HG02642 (cell line): ENCODE data around the gene ARHGAP12.

Experiments used
- ATAC-seq: cut with Tn5 transposase; IDR thresholded peaks from one replicate; pipeline ENCODE4 v1.9.1; 2021; ENCODE audit warnings: mild to moderate bottlenecking; ENCODE audit not compliant: unreplicated experiment, poor library complexity

ARHGAP12 gene

DNA sequence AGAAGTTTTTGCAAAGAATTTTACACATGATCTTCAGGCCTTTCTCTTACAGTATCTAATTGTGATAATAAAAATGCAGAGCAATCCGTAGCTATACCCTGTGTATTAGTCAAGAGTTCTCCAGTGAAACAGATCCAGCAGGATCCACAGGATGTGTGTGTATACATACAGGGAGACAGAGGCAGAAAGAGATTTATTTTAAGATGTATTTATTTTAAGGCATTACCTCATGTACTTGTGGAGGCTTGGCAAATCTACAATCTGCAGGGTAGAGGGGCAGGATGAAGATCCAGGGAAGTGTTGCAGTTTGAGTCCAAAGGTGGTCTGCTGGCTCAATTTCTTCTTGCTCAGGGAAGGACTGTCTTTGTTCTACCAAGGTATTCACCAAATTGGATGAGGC is 41.7 kb downstream of the ARHGAP12 start:
- ATAC-seq = no peak

DNA sequence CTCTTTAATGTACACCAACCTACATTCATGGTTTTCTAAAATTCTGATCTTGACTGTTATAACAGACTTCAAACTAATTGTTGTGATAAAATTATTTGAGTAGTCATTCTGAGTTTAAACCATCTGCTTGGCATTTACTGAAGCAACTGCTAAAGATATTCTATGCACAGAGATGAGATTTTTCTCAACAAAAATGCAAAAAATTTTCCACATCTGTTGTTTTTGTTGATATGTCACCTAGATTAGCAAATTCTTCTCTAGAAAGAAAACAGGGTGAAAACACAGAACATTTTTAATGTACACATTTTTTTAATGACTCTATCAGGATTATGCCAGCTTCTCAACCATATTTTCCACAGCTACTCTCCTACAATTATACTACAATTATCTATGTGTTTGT is 42.7 kb downstream of the ARHGAP12 start:
- no peak for ATAC-seq

DNA sequence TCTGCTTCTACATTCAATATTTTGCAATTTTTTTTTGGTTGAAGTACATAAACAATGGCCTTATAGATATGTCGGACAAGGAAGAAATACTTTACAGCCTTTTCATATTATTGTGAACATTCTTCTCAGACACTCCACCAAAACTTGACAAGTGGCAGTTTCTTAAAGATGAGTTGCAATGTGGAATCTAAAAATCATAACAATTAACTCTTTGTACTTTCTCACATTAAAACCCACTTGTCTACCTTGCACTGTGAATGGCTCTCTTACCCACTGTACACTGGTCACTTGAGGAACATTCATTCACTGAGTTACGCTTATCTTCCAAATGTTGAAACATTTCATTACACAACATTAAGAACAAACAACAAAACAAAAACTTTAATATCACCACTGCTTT is 44.2 kb downstream of the ARHGAP12 start:
- no peak for ATAC-seq

DNA sequence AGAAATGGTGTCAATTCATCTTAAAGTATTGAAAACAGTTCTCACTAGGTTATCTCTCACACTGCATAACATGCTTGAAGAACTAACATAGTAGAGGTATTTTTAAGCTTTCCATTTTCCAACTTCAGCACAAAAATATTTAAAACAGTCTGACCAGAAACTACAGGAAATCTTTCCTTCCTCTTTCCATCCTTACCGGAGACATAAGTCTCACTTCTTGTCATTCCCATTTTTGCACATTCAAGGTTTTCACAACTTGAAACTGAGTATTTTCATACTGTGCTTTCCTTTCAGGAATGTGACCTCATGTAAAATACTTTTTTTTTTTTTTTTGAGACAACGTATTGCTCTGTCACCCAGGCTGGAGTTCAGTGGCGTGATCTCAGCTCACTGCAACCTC is 45.2 kb downstream of the ARHGAP12 start:
- no peak for ATAC-seq

DNA sequence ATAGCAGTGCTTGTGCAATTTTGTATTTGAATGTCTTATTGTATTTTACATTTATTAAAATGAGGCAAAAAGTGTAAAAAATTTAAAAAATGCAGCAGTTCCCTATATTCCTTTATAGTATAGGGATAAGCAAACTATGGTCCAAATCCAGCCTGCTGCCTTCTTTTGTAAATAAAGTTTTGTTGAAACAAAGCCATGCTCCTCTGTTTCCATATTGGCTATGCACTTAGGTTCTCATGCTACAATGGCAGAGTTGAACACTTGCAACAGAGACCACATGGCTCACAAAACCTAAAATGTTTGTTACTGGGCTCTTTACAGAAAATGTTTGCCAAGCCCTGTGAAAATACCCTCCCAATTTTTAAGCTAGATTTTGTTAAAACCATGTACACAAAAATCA is 50.1 kb downstream of the ARHGAP12 start:
- ATAC-seq = no peak

DNA sequence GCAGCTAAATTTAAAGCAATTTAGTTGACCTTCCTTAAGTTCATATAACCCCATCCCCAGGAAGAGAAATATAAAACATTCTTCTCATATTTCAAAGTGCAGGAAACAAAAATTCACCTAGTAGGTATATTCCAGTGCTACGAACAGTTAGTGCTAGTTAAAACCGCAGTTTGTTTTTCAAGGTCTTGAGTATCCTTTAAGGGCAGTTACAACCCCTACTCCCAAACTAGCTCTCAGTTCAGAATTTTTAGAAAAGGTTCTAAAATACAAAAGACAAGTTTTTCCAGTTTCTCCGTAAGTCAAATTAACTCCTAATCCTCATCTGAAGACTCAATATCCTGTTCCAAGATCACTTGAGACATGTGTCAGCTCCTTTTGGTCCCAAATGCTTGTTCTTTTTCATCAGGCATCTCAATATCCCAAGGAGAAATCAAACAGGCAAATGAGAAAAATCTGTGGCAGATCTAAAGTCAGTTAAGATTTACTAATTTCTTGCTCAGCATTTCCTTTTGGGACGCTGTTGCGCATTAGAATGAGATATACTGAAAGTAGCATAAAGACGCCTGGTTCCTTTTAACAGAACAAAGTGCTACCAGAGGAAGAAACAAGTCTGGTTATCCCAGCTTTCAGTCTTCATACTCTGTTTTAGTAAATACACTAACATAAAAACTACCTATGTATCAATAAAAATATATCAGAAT is 51.8 kb downstream of the ARHGAP12 start:
- ATAC-seq = no peak

DNA sequence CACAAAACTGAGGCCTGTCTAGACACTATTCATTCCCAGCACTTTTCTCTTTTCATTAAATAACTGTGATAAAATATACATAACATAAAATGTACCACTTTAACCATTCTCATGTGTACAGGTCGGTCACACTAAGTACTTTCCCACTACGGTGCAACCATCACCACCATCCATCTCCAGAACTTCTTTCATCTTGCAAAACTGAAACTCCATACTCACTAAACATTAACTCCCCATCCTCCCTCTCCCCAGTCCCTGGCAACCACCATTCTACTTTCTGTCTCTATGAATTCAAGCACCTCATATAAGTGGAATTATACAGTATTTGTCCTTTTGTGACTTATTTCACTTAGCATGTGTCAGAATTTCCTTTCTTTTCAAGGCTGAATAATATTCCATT is 53.0 kb downstream of the ARHGAP12 start:
- peak; percentile 89 for ATAC-seq

DNA sequence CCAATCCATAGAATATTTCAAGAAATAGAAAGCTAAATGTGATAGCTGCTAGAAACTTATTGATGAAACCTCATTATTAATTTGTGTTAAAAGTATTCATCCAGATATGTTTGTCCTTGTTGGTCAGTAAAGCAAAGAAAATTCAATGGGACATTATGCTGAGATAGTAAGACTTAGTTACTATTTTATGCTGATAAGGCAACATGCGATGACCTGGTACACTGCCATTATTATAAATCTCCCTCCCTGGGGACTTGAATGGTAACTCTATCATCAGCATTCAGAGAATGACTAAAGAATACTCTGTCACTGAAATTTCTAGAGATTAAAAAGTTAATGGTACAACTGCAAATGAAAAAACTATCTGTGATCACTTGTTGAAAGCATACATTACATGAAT is 54.9 kb downstream of the ARHGAP12 start:
- ATAC-seq = no peak

DNA sequence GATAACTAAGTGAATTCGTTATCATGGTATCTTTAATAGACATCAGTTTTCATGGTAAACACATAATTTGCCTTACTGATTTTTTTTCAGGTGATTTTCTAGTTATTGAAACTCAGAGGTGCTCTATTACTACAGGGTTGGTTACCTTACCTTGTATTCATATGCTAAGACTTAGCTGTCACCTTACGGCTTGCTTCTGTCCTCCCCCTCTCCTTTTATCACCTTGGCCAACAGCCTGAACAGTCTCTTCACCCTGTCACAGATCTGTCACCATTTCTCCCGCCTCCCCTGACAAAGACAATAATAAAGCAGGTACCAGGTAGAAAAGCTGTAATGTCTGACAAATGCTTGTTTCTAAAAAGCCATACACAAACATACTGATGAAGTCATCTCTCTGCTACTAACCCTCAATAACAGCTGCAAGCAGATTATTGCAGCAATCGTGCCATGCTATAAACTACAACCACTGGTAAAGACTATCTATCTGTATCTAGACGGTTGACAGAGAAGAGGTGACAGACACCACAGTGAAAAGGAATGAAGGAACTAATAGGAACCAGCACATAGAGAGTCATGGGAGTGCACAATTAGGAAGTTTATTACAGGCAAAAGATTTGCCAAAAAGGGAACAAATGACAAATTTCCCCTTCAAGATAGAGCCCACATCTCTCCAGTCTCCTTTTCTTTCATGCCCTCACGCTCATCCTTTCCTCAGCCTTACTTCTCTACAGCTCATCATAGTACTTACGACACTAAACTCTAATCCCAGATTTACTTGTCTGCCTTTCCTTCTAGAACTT is 57.2 kb downstream of the ARHGAP12 start:
- ATAC-seq = no peak

DNA sequence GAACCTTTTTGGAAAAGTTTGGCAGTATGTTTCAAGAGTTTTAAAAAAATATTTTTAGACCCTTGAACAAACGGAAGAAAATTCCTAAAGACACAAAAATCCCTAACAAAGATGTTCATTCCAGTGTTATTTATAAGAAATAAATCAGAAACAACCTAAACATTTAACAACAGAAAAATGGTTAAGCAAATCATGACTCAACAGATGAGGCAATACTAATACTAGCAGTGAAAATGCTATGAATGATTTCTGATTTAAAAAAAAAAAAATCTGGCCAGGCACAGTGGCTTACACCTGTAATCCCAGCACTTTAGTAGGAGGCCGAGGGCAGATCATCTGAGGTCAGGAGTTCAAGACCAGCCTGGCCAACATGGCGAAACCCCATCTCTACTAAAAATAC is 61.0 kb downstream of the ARHGAP12 start:
- ATAC-seq = no peak

DNA sequence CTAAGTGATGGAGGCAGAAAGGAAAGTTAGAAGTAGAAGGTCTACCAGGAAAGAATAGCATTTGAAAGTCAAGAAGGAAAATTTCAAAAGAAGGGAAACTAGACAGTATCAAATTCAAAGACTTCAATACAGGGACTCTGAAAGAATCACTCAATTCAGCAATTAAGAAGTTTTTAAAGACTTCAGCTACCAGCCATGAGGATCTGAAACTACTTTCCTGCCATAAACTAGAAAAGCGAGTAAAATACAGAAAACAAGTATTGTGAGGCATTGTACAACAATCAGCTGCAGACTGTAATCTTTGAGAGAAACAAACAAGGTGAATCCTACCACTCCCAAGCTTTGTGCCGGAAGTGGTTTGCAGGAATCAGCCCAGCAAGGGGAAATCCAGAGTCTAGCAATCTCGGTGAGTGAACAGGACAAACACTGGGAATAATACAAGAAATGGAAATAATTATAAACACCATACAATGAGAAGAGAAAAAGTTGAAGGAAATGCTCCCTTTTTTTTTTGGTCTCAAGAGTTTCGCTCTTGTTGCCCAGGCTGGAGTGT is 62.4 kb downstream of the ARHGAP12 start:
- ATAC-seq = no peak

DNA sequence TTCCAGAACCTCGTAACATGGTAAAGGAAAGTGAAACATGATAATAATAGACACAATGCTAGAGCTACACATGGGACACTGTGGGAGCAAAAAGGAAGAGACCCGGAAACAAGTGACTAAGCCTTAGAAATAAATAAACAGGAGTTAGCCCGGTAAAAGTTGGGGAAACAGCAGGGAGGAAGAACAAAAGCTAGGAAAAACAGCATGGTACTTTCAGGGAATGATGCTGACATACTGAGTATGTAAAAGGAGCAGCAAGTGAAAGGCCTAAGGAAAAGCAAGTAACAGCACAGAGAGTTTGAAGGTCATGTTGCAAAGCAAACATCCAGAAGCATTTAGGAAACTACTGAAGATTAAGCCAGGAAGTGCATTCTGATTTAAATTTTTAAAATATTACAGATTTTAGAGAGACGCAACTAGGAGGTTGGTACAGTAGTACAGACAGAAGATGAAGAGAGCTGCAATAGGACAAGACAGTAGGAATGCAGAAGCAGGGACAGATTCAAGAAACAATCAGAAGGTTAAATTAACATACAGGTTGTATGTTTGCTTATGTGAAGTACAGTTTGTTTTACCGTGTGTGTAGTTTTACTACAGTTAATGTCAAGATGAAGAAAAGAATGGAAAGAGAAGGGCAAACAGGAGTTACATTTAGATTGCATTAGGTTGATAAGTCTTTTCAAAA is 63.7 kb downstream of the ARHGAP12 start:
- ATAC-seq = no peak

DNA sequence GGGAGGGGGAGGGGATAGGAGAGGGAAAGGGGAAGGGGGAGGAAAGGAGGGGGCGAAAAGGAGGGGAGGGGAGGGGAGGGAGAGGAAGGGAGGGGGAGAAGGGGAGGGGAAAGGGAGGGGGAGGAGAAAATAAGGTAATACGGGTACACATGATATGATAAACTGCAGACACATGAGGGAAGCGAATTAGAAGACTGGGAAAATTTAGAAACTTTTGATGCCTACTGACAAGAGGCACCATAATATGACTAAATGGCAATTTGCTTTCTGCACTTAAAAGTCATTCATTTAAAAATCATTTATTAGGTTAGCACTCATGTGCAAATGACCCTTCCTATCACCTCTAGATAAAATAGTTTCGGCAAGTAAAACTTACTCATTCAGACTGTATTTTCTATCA is 73.6 kb downstream of the ARHGAP12 start:
- no peak for ATAC-seq

DNA sequence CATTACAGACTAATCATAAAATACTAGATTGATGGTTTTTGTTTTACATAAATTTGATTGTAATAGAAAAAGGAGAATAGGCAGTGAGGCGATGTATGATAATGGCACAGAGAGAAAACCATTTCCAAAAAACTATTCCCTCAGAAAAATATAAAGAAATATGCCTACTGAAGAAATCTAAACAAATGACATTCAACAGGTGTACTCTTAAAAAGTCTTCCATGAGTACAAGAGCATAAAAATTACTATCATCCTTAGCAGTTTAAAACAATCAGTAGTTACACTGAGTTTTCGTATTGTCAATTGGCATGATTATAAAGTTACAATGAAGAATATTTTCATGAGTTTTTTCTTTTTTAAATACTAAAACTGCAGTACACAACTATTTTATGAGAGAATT is 75.0 kb downstream of the ARHGAP12 start:
- ATAC-seq = no peak

DNA sequence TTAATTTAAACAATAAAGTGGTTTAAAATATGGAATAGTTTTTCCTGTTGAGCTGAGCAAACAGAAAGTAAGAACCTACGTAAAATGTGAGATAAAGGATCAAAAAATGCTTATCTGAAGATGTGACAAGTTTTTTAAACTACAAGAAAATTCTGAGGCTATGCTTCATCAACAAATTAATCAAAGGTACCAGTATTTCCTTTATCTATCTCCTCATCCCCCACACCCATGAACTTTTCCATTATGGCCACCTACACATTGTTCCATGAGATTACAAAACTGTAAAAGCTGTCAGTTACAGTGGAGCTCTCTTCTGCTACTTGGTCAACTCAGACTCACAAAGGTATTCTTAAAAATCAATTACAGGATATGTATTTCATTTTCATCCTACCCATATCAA is 77.4 kb downstream of the ARHGAP12 start:
- no peak for ATAC-seq

DNA sequence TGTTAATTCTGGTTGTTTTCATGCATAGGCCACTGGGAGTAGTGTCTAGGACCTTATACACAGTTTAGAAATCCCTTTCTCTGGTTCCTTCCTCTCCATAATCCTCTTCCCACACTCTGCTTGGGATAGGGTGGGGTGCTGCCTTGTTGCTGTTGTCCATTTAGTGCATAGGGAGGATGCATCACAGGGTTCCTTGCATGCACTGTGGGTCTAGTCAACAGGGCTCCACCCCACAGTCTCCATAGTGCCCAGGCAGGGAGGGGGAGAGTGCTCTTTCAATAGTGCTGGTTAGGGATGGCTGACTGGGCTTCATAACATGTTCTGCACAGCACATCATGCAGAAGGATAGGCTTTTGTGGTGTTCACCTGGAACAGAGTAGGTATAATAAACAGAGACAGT is 81.1 kb downstream of the ARHGAP12 start:
- ATAC-seq = no peak

DNA sequence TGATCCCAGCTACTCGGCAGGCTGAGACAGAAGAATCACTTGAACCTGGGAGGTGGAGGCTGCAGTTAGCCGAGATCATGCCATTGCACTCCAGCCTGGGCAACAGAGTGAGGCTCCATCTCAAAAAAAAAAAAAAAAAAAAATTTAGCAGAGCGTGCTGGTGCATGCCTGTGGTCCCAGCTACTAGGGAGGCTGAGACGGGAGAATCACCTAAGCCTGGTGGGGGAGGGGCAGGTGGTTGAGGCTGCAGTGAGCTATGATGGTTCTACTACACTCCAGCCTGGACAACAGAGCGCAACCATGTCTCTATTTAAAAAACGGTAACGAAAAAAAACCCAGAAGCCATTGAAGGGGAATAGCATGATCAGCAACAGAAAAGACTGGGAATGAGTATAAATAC is 89.9 kb downstream of the ARHGAP12 start:
- ATAC-seq = no peak

DNA sequence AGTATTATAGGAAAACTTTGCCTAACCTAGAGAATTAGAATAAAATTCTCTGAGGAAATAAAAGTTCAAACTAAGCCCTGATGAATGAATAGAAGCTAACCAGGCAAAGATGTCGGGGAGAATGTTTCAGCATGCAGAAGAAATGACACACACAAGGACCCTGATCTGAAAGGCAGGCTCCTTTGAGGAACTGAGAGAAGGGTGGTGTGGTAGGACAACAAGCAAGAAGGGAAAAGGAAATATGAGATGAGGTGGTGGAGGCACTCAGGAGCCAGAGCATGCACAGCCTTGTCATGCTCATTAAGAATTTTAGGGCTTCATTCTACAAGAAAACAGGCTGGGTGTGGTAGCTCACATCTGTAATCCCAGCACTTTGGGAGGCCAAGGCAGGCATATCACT is 90.6 kb downstream of the ARHGAP12 start:
- ATAC-seq = no peak

DNA sequence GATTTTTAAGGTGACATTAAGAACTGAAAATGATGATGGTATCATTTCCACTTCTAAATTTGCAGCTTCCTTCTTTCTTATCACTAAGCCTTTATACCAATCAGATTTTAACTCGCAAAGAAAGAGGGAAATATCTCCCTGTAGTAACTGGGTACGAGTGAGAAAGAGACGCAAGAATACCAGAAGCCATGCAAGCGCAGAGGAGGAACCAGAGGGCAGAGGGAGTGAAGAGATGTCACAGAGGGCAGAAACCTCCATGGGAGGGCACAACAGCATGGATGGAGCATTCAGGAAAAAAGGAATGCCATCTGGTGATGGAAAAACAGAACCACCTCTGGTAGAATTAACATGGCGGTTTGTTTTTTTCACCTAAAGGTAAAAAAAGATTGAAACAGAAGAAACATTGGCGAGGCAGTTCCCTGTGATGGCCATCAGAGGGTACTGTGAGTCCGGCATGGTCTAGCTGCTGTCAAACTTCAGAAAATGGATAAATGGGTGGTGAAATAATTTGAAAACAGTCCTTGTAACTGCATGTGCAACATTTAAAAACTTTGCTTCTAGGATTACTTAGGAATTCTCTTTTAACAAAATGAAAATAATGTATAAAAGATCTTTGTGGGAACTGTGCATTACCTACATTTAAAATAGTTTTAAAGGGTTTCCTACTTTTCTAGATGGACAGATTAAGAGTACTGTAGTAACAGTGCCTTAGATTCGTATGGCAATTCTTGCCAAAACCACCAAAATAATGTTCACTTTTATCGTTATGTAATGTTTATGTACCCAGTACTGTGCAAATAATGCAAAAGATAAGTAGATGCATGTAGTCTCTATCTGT is 91.8 kb downstream of the ARHGAP12 start:
- no peak for ATAC-seq

DNA sequence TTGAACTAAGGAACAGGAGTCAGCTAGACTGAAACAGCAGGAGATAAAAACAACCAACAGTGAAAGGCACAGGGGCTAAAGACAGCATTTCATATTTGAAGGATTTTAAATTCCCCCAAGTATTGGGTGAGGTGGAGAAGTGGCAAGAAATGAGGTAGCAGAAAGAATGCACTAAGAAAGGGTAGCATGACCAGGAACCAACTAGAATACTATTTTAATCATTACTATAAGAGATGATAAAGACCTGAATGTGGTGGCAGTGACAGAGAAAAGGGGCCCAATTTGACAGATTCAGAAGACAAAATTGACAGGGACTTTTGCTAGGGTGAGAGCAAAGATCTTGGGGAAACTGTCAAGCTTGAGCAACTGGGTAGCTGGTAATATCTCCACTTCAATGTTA is 94.9 kb downstream of the ARHGAP12 start:
- no peak for ATAC-seq
